ENCODE measurements around the gene MAN1A2. TPM values are rescaled to one million over a fixed set of nuclear protein-coding genes. Genes with fewer than 3 reads are reported as not detected.
"Not testable (repeated sequence)": the region's sequence is repeated elsewhere in the genome, so short reads cannot be mapped to it uniquely, and the experiment has no call there.

Gene MAN1A2
- total RNA-seq (ENCODE audit: low replicate concordance) = 31.3 and 43.7 TPM in 2 replicates

- H3K4me3 ChIP-seq (ENCODE audit: low read depth, low read length) = peak within 1 kb of the TSS; percentile 75
- TF ChIP-seq, protein P1, sequence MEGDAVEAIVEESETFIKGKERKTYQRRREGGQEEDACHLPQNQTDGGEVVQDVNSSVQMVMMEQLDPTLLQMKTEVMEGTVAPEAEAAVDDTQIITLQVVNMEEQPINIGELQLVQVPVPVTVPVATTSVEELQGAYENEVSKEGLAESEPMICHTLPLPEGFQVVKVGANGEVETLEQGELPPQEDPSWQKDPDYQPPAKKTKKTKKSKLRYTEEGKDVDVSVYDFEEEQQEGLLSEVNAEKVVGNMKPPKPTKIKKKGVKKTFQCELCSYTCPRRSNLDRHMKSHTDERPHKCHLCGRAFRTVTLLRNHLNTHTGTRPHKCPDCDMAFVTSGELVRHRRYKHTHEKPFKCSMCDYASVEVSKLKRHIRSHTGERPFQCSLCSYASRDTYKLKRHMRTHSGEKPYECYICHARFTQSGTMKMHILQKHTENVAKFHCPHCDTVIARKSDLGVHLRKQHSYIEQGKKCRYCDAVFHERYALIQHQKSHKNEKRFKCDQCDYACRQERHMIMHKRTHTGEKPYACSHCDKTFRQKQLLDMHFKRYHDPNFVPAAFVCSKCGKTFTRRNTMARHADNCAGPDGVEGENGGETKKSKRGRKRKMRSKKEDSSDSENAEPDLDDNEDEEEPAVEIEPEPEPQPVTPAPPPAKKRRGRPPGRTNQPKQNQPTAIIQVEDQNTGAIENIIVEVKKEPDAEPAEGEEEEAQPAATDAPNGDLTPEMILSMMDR (IDR thresholded peaks at IDR 0.05; ENCODE audit: insufficient read depth, low read length) = no peak
- peak; percentile 69 for DNase-seq (ENCODE audit: low read depth)
Measured at GRCh38 chr1:117367046-117368025, at the start of gene MAN1A2. TSS of gene MAN1A2 (plus strand) at chr1:117367449. CDS start at chr1:117368184, 735 bp downstream.

DNA sequence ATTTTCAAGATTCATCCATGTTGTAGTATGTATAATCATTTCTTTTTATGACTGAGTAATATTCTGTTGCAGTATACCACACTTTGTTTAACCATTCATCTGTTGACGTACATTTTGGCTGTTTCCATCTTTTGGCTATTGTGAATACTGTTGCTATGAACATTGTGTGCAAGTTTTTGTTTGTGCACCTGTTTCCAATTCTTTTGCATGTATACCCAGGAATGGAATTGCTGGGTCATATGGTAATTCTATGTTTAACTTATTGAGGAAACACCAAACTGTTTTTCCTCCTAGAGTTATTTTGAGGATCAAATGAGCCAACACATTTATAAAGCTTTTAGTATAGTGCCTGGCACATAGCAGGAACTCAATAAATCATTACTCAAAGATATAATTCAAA is 49.2 kb upstream of the MAN1A2 start:
- no peak for DNase-seq (ENCODE audit: low read depth)
- no peak overlapping the region for H3K4me3 ChIP-seq (ENCODE audit: low read depth, low read length)

GRCh38 chr1:117318426-117318825 is 48.8 kb upstream of the MAN1A2 start:
- no peak for DNase-seq (ENCODE audit: low read depth)
- no peak overlapping the region for H3K4me3 ChIP-seq (ENCODE audit: low read depth, low read length)
- TF ChIP-seq, protein P1 (IDR thresholded peaks at IDR 0.05; ENCODE audit: insufficient read depth, low read length) = no peak

More for the DNA sequence above, 49.2 kb upstream of the MAN1A2 start:
- TF ChIP-seq, protein P1 (IDR thresholded peaks at IDR 0.05; ENCODE audit: insufficient read depth, low read length) = no peak

GRCh38 chr1:117320515-117320914 is 46.7 kb upstream of the MAN1A2 start:
- TF ChIP-seq, protein P1 (IDR thresholded peaks at IDR 0.05; ENCODE audit: insufficient read depth, low read length) = no peak
- DNase-seq (ENCODE audit: low read depth) = no peak
- H3K4me3 ChIP-seq (ENCODE audit: low read depth, low read length) = no peak overlapping the region

DNA sequence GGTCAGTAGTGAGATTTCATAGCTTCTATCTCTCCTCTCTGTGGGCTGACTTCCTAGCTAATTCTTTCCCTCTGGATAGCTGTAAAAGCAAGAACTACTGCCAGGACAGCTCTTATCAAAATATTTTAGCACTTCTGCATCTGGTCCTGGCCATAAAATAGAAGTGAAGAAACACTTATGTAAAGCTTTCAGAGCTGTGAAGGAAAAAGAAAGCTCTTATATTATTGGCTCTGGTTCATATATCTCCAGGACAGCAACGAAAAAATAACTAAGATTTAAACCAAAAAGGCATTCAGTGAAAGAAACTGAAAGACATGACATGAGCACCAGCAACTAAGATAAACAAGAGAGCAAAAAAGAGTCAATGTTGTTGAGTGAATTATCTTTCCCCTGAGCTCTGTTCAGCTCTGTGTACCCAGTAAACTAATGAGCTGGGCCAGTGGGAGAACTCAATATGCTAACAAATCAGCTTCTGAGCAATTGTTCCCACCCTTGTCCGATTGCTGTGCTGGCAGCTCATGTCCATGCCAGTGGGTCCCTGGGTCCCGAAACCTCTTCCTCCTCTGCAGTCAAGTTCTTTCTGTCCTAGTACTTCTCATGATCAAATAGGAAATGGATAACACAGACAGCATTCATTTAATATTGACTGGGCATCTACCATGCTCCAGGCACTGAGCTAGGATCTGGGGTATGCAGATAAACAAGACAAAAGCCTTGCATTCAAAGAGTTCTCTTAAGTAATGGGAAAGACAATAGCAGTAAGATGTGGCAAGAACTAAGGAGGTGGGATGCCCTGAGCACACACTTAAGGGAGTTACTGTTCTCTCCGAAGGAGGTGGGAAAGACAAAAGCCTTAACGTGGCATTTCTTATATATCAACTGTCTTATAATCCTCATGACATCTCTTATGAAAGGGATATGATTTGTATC is 45.3 kb upstream of the MAN1A2 start:
- TF ChIP-seq, protein P1 (IDR thresholded peaks at IDR 0.05; ENCODE audit: insufficient read depth, low read length) = no peak
- DNase-seq (ENCODE audit: low read depth) = peak; percentile 32
- H3K4me3 ChIP-seq (ENCODE audit: low read depth, low read length) = no peak overlapping the region

DNA sequence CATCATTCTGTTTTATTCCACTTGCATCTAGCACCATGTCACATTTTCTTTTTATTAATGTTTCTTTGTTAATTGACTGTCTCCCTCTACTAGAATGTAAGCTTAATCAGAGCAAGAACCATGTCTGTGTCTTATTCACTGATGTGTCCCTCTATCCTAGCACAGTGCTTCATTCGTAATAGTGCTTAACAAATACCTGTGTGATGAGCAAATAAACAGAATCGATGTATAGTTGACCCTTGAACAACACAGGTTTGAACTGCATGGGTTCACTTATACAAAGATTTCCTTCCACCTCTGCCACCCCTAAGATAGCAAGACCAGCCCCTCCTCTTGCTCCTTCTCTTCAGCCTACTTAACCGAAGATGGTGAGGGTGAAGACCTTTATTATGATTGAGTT is 42.9 kb upstream of the MAN1A2 start:
- H3K4me3 ChIP-seq (ENCODE audit: low read depth, low read length) = no peak overlapping the region
- TF ChIP-seq, protein P1 (IDR thresholded peaks at IDR 0.05; ENCODE audit: insufficient read depth, low read length) = no peak

DNA sequence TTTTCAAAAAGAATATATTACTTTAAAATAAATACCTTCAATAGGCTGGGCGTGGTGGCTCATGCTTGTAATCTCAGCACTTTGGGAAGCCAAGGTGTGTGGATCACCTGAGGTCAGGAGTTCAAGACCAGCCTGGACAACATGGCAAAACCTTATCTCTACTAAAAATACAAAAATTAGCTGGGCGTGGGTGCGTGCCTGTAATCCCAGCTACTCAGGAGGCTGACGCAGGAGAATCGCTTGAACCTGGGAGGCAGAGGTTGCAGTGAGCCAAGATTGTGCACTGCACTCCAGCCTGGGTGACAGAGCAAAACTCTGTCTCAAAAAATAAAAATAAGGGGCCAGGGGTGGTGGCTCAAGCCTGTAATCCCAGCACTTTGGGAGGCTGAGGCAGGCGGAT is 41.2 kb upstream of the MAN1A2 start:
- DNase-seq (ENCODE audit: low read depth) = not testable (repeated sequence)

More for the DNA sequence above, 42.9 kb upstream of the MAN1A2 start:
- DNase-seq (ENCODE audit: low read depth) = no peak

More for the DNA sequence above, 41.2 kb upstream of the MAN1A2 start:
- H3K4me3 ChIP-seq (ENCODE audit: low read depth, low read length) = not testable (repeated sequence)

Data from fibroblast of the aortic adventitia (primary cell).